Activated CD4-positive, alpha-beta T cell treated with anti-CD3 and anti-CD28 coated beads for 48 hours (primary cell): ENCODE results near the gene RBM19.
"Not testable (repeated sequence)": the region's sequence is repeated elsewhere in the genome, so short reads cannot be mapped to it uniquely, and the experiment has no call there.

Experiments used
- DNase-seq: peaks from one replicate; pipeline ENCODE4 v3.0.0-alpha.2; 2020

Gene RBM19

GRCh38 chr12:113823816-113824215, 142.3 kb downstream of the RBM19 start:
- no peak for DNase-seq

DNA sequence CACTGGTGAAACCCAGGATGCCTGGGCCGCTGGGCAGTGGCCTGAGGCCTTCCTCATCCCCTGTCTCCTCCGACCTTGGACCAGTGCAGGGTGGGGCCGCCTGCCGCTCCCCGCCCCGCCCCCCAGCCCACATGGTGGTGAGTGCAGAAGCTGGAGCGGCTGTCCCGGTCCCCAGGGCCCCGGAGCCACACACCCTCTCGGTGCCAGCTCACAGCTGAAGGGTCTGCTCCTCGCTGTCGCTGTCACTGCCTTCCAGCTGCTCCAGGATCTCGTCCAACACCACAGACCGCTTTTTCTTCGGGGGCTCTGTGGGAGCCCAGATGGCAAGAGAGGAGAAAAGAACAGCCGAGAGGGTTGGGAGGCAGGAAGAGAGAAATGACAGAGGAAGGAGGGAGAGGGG, 143.1 kb downstream of the RBM19 start:
- no peak for DNase-seq

DNA sequence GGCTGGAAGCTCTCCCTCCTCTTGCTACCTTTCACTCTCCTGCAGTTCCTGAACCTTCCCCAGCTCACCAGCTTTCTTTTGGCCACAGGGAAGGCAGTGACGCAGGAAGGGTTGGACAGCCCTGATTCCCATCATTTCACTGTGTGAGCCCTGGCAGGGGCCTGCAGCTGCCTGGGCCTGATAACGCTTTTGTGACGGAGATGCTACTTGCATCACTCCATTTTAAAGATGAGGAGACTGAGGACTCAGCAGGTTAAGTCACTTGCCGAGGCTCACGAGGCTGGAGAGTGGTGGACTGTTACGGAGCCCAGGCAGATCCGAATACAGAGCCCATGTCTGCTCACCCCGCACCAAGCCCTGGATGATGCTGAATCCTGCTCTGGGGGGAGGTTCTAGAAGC, 145.3 kb downstream of the RBM19 start:
- no peak for DNase-seq

GRCh38 chr12:113820309-113820708, 145.8 kb downstream of the RBM19 start:
- no peak for DNase-seq

DNA sequence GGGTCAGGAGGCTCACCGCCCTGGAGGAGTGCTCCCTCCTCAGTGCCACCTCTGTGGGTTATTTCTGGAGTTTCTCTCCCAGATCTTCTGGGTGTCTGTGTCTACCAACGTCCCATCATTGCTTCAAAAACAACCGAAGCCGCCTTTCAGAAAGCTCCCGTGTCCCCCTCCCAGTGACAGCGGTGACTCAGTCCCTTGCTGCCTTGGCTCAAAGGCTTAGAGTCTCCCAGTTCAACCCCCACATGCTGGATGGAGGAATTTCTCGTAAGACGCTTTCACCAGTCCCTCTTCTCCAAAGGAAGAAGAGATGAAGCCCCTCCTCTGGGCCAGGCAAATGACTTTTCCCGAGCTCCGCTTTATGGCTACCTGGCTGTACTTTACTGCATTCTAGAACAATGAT, 146.6 kb downstream of the RBM19 start:
- DNase-seq: no peak

DNA sequence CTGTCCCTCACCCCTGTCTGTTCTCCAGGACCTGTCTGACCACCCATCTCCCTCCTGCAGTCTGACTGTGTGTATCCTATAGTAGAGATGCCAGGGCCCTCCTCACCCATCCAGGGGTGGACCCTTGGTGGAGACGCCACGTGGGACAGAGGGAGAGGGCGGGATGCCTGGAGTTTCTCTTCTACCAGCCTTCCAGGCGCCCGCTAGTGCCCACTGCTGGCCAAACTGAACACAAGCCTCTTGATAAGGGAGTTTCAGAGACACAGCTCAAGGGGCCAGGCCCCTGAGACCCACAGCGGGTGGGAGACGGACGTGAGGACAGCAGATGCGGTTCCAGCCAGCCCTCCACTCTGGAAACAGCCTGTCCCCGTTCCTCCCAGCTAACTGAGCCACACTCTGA, 147.3 kb downstream of the RBM19 start:
- no peak for DNase-seq

DNA sequence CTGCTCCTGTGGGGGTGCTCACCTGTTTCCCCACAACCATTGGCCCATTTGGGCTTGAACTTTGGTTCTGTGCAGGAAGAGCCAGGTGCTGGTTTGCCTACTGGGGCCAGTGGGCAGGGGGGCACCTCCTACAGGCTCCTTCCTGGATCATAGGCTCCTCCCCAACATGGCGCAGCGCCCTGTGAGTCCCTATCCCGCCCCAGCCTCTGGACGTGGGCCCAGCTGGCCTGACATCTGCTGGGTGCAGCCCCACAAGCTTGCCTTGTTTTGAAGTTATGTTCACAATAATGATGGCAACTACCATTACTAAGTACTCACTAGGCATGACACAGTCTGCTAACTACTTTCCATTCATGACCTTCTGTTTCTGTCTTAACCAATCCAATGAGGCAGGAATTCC, 147.8 kb downstream of the RBM19 start:
- DNase-seq: no peak

- no peak for DNase-seq
These were observed 149.3 kb downstream of the RBM19 start for GRCh38 chr12:113816866-113817265.

GRCh38 chr12:113815031-113815430, 151.1 kb downstream of the RBM19 start:
- no peak for DNase-seq

DNA sequence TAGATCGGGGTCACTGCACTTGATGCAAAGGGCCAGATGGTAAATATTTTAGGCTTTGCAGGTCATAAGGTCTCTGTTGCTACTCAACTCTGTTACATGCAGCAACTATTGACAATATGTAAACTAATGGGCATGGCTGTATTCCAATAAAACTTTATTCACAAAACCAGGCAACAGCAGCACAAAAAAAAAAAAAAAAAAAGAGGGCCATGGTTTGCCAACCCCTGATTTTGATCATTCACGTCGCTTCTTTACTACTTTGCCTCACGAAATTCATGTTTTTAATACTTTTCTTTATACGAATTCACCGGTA, 152.9 kb downstream of the RBM19 start:
- no peak for DNase-seq

- no peak for DNase-seq
These were observed 153.5 kb downstream of the RBM19 start for GRCh38 chr12:113812411-113813228.

DNA sequence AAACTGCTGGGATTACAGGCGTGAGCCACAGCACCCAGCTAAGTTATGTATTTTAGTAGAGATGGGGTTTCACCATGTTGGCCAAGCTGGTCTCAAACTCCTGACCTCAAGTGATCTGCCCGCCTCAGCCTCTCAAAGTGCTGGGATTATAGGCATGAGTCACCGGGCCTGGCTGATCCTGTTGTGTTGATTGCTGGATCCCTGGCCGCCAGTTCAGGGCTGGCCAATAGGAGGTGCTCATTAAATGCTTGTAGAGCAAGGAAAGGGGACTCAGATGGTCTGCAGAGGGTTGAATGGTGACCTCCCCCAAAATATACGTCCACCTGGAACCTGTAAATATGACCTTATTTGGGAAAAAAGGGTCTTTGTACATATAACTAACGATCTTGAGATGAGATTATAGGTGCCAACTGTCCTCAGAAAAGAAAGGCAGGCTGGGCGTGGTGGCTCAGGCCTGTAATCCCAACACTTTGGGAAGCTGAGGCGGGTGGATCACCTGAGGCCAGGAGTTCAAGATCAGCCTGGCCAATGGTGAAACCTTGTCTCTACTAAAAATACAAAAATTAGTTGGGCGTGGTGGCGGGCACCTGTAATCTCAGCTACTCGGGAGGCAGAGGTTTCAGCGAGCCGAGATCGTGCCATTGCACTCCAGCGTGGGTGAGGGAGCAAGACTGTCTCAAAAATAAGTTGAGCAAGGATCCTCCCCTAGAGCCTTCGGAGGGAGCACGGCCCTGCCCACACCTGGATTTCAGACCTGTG, 156.5 kb downstream of the RBM19 start:
- DNase-seq: not testable (repeated sequence)

GRCh38 chr12:113808095-113808951, 157.8 kb downstream of the RBM19 start:
- no peak for DNase-seq

DNA sequence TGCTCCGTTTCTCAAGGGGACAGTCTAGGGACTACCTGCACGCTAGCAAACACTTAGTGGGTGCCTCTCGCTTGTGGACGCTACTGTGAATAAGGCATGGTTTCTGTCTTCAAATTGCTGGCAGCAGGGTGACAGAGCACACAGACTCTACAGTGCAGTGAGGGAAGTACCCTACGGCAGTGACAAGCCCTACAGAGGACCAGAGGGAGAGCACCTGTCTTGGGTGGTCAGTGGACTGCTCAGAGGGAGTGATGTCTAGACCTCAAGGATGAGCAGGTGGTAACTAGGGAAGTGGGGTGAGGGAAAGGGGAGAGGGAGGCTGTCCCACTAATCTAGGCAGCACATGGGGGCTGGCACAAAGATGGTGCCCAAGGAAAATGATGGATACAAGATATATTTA, 160.5 kb downstream of the RBM19 start:
- DNase-seq: no peak

DNA sequence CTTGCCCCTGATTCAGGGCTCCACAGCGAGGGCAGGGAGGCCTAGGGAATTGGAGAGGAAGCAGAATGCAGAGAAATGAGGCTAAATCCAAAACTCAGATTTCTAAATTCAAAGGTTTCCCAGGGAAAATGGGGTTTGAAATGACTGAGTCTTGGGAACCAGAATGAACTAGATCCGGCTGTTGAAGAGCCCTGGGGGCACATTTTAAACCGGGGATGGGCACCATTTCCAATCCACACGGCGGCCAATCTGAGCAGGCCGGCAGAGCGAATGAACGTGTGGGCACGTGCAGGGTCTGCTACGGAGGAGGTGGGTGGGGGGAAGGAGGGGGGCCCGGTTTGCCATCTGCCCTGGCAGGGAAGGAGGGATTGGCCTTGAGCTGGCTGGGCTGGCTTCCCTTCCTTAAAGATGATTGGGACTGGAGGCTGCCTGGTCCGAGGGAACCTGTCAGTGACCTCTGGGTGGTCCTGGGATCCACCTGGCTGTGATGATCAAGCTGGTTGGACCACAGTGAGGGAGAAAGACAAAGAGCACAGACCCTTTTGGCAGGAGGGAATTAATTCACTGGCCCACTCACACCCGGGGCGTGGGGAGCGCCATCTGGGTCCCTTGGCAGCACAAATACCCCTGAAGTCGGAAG, 161.0 kb downstream of the RBM19 start:
- no peak for DNase-seq

DNA sequence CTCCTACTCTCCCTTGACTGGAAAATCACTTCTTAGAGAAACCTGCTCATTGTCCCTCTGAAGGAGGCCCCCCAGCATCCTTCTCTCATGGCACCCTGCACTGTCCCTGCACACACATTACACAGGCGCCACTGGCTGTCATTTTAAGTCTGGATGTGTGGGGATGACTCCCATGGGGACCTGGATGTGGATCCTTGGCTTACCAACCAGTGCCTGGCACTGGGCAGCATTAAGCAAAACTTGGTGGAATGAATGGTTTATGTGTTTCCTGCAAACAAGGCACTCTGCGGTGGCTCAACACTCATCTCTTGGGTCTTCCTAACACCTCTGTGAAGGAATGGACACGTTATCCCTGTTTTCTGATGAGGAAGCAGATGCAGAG, 162.4 kb downstream of the RBM19 start:
- DNase-seq: no peak

- DNase-seq: no peak
These were observed 163.0 kb downstream of the RBM19 start for GRCh38 chr12:113802966-113803758.

DNA sequence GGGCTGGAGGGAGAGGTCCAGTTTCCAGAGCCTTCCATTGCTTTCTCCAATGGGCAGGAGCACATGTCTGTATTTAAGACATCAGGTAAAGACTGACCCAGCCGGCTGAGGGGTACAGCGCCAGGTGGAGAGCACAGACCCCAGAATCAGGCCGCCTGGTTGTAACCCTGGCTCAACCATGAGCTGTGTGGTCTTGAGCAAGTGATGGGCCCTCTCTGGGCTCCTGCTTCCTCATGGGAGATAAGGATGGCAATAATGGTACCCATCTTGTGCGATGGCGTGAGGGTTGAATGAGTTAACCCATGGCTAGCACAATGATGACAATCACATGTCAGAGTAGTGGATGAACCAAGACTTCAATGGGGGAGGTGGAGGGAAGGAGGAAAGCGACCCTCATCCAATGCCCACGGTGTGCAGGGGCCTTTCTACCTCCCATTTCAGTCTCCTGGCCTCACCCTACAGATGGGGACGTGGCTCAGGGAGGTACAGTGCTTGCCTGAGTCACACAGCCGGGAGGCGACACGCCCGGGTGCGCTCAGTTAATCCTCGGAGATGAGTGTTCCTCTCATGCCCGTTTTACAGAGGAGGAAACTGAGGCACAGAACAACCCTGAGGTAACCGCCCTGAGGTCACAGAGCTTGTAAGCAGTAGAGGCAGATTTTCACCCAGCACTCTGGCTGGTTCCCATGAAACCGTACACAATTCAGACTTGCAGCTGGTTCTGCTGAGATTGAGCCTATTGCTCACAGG, 163.9 kb downstream of the RBM19 start:
- DNase-seq: no peak

GRCh38 chr12:113800201-113800600, 165.9 kb downstream of the RBM19 start:
- no peak for DNase-seq

DNA sequence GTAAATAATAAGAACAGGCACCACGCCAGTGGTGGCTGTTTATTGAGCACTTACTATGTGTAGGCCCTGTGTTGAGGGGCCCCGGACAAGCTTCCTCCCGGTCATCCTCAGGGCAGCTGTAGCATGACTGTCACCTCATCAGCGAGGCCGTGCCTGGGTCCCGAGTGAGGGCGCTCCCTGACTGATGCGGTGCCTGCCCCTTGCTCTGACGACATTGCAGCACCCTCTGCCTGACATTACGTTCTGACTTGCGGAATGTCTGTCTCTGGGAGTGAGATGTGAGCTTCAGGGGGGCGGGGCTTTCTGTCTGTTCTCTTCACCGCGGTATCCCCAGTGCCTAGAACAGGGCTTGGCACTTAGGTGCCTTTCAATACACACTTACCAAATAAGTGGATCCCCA, 167.6 kb downstream of the RBM19 start:
- no peak for DNase-seq

- DNase-seq: no peak
These were observed 168.6 kb downstream of the RBM19 start for GRCh38 chr12:113797535-113797868.
